T follicular helper cell (primary cell): Measurements from ENCODE around the gene SNX21.
"Not testable (repeated sequence)": the region's sequence is repeated elsewhere in the genome, so short reads cannot be mapped to it uniquely, and the experiment has no call there.

Source experiments
- DNase-seq: peaks from one replicate; pipeline ENCODE4 v3.0.0-alpha.2; 2020; ENCODE audit warnings: low read depth

Gene SNX21

GRCh38 chr20:45850926-45851325 lies 17.3 kb downstream of the SNX21 start:
- no peak for DNase-seq

DNA sequence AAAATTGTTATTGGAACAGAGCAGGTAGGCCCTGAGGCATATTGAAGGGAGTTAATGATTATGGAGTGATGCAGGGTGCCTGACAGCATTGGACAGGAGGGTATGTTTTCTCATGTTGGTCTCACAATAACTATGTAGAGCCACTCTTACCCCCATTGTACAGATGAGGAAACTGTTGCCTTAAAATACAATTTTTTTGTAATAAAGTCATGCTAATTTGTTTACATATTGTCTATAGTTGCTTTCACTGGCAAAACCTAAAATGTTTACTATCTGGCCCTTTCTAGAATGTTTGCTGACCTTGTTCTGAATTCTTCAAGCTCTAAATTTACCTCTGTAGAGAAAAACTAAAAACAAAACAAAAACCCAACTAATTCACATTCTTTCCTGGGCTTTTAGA lies 17.9 kb downstream of the SNX21 start:
- DNase-seq, result no peak

- DNase-seq, result no peak
Observed at GRCh38 chr20:45852326-45852725, 18.7 kb downstream of the SNX21 start.

GRCh38 chr20:45853484-45853883 lies 19.9 kb downstream of the SNX21 start:
- DNase-seq, result no peak

- DNase-seq, result peak; percentile 91
Observed at GRCh38 chr20:45857114-45857881, 23.7 kb downstream of the SNX21 start, which contains the start of the genes ACOT8 and ZSWIM3. ACOT8 (minus strand) TSS chr20:45857392; CDS start chr20:45857315, 77 bp downstream. ZSWIM3 (plus strand) TSS chr20:45857614; CDS start chr20:45857826, 212 bp downstream.

GRCh38 chr20:45857882-45858216 lies 24.2 kb downstream of the SNX21 start:
- DNase-seq, result no peak

- no peak for DNase-seq
Observed at GRCh38 chr20:45859916-45860315, 26.3 kb downstream of the SNX21 start.

- no peak for DNase-seq
Observed at GRCh38 chr20:45860560-45861220, 27.1 kb downstream of the SNX21 start.

DNA sequence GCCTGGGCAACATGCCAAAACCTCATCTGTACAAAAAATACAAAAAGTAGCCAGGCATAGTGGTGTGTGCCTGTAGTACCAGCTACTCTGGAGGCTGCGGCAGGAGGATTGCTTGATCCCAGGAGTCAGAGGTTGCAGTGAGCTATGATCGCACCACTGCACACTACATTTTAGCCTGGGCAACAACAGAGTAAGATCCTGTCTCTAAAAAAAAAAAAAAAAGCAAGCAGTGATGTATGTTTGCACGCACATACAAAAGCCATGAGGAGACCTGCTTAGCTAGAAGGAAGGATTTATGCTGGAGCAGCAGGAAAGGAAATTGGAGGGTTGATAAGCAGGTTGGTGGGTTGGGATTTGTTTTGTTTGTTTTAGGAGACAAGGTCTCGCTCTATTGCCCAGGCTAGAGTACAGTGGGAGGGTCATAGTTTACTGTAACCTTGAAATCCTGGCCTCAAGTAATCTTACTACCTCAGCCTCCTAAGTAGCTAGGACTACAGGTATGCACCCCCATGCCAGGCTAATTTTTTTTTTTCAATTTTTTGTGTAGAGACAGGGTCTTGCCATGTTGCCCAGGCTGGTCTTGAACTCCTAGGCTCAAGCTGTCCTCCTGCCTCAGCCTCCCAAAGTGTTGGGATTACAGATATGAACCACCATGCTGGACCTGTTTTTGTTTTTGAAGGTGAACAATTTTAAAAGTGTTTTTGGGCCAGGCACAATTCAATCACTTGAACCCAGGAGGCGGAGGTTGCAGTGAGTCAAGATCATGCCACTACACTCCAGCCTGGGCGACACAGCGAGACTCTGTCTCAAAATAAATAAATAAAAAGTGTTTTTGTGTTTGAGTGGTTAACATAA lies 27.8 kb downstream of the SNX21 start:
- DNase-seq, result no peak

DNA sequence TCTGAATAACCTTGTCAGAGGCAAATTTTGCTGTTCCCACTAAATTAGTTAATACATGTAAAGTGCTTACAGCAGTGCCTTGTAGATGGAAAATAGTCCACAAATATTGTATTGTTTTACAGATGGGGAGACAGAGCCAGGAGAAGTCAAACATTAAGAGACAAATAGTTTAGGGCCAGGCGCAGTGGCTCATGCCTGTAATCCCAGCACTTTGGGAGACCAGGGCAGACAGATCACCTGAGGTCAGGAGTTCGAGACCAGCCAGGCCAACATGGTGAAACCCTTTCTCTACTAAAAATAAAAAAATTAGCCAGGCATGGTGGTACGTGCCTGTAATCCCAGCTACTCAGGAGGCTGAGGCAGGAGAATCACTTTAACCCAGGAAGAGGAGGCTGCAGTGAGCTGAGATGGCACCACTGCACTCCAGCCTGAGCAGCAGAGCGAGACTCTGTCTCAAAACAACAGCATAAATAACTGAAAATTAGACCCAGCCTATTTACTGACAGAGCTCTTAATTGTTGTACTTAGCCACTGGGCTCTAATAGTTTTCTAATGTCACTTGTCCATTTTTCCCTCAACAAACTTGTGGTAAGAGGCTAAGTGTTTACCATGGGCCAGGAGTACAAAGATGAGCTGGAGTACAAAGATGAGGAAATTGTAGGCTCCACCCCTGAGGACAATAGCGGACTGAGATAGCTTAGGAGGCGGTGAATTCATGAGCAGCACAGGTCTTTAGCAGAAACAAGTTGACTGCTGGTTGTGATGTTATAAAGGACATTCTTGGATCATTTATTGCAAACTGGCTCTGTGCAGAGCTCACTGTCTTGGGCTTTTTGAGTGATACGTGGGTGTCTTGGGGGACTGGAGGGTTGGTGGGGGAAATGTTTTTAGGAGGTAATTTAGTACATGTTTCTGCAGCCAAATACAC lies 30.2 kb downstream of the SNX21 start:
- DNase-seq, result no peak

- no peak for DNase-seq
Observed at GRCh38 chr20:45866454-45866853, 32.9 kb downstream of the SNX21 start.

DNA sequence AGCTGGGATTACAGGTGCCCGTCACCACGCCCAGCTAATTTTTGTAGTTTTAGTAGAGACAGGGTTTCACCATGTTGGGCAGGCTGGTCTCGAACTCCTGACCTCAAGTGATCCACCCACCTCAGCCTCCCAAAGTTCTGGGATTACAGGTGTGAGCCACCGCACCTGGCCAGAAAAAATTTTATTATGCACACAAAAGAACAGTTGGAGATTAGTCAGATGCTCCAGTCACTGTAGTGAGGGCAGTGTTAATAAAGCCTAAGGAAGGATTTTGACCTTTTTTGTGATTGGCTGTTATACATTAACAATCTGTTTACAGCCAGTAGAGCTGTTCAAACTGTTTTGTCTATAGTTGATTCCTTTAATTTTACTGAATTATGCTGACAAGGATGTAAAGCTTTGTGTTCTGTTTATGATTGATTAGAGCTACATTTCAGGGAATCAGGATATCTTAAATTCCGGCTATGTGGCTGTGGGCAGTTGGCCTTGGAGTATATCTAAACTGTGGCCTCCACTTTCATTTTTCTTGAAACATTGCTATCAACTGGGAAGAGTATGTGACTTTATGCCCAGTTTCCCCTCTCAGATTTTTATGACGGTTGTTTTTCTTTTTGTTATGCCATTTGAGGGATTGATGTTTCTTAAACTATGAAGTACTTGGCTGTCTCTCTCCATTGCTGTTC lies 33.7 kb downstream of the SNX21 start:
- DNase-seq, result no peak

GRCh38 chr20:45867819-45868176 lies 34.2 kb downstream of the SNX21 start:
- no peak for DNase-seq

DNA sequence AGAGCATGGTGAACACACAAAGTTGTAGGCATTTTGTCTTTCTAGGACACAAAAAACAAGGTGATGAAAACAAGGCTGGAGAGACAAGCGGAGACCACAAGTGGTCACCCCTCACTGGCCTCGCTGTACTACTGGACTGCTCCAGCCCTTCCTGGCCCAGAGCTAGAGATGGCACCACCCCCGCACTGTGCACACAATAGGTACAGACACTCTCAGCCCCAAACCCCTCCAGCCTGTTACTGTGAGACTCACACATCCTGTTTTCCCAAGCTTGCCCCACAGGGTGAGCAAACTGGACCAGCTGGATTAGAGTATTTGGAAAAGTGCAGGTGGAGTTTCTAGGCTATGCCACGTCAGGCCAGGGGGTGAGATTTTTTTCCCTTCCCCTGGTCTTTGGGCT lies 39.0 kb downstream of the SNX21 start:
- no peak for DNase-seq

DNA sequence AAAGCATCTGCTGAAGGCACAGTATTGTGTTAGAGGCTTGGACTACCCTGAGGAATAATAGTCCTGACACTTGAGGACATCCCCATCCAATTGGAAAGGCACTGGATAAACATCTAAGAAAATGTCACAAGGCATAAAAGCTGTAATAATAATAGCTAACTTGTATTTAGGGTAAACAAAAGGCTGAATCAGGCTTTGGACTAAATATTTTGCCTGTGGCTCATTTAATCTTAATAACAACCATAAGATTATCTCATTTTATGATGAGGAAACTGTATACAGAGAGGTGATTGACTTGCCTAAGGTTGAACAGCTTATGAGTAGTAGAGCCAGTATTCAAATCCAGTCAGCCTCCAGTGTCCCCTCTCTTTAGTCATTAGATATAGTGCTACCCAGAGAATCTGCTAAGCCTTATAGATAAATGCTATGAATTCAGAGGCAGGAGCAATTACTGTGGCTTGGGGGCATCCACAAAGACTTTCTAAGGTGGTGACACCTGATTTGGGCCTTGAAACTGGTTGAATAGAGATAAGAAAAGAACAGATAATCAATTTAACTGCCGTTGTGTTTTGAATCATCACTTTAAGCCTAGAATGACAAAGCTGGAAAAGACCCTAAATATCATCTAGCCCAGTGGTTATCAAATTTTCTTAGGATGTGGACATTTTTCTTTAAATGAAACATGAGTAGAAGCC lies 40.0 kb downstream of the SNX21 start:
- DNase-seq, result no peak

GRCh38 chr20:45874104-45874481 lies 40.5 kb downstream of the SNX21 start:
- not testable (repeated sequence) for DNase-seq

- no peak for DNase-seq
Observed at GRCh38 chr20:45874576-45874975, 41.0 kb downstream of the SNX21 start.

- no peak for DNase-seq
Observed at GRCh38 chr20:45878076-45878761, 44.6 kb downstream of the SNX21 start.

- DNase-seq, result peak; percentile 99
Observed at GRCh38 chr20:45880988-45881788, 47.6 kb downstream of the SNX21 start, which contains the start of gene ZSWIM1. ZSWIM1 (plus strand) TSS chr20:45881227; CDS start chr20:45882593, 1,366 bp downstream.
